HG03558 (cell line): ENCODE measurements around the gene FAM234A.

Source experiments
- ATAC-seq: cut with Tn5 transposase; IDR thresholded peaks from one replicate; pipeline ENCODE4 v1.9.1; 2021; ENCODE audit warnings: moderate number of reproducible peaks; ENCODE audit not compliant: unreplicated experiment; ENCODE audit errors: extremely low read depth

The FAM234A gene

GRCh38 chr16:293043-293775 is 58.6 kb downstream of the FAM234A start:
- no peak for ATAC-seq

DNA sequence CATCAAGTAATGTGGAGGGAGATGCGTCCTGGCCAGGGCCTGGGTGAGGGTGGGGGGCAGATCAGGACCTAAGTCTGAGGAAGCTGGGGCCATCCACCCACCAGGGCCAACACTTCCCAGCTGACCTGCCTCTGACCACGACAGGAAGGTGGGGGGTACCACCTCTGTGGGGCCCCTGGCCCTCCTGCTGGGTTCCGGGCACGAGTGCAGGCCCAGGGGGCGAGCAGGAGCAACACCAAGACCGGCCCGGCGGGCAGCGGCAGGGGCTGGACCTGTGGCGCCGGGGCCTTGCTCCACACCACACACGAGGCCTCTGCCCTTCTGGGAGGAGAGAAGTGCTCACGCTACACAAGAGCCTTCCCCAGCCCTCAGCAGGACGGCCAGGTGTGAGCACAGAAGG is 61.7 kb downstream of the FAM234A start:
- no peak for ATAC-seq

GRCh38 chr16:296806-297510 is 62.3 kb downstream of the FAM234A start:
- ATAC-seq, result no peak

DNA sequence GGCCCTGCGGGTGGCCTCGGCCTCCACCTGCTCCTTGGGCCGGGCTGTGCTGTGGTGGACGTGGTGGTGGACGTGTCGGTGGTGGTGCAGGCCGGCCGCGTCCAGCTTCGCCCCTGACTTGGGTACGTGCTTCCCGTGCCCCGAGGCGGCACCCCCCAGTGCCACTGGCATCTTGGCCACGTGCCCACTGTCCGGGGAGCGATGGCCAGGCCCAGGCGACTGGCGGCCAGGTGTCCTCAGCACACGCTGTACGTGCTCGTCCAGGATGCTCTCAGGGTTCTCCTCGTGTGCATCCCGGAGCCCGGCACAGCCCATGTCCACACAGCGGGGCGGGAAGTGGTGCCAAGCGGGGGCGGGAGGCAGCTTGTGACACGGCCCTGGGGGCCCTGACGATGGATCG is 63.2 kb downstream of the FAM234A start:
- no peak for ATAC-seq

- no peak for ATAC-seq
Observed at GRCh38 chr16:301235-301634, 66.6 kb downstream of the FAM234A start.

GRCh38 chr16:301950-302349 is 67.3 kb downstream of the FAM234A start:
- ATAC-seq, result no peak

DNA sequence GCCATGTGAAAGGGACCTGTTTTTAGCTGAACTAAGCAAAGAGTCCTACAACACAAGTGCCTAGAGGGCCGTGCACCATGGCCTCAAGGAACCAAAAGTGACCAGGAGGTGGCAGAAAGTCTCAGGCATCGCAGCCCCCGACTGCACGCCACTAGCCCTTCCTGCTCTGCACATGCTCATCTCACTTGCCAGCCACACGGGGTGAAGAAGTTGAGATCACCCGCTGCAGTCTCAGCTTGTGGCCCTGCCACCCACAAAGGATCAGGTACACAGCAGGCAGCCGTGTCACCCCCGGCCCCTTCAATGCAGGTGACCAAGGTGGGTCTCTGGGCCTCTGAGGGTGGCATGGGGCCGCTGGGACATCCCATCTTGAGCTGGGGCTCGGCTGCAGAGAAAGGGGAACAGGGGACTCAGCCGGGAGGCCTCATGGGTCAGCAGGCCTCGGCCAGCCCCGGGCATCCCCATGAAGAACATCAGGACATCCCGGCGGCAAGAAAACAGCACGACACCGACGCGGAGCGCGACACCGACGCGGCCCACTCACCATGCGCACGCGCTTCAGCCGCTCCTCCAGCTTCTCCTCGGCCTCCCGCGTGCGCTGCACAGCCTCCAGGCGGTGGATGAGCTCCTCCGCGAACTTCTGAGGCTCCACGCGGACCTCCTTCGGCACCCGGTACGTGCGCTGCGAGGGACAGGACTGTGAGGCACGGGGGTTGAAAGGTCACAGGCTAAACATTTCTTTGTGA is 69.3 kb downstream of the FAM234A start:
- no peak for ATAC-seq

GRCh38 chr16:305916-306626 is 71.5 kb downstream of the FAM234A start:
- ATAC-seq, result no peak

- ATAC-seq, result no peak
Observed at GRCh38 chr16:306911-307370, 72.3 kb downstream of the FAM234A start.

- no peak for ATAC-seq
Observed at GRCh38 chr16:307691-308312, 73.2 kb downstream of the FAM234A start.

- no peak for ATAC-seq
Observed at GRCh38 chr16:309476-309875, 74.9 kb downstream of the FAM234A start.

DNA sequence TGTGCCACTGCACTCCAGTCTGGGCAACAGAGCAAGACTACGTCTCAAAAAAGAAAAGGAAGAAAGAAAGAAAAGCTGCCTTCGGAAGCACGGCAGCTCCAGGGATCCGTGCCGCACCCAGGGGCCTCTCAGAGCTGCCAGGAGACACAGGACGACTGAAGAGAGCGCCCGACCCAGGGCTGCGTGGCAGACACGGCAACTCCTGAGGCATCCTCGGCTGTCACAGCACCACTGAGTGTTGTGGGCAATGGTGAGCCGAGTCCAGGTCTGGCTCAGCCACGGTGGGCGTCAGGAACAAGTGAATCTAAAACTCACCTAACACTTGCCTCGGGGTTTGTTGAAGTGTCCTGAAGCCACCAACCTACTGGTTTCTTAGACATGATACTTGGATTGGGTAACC is 77.1 kb downstream of the FAM234A start:
- ATAC-seq, result no peak

- ATAC-seq, result no peak
Observed at GRCh38 chr16:314351-314750, 79.7 kb downstream of the FAM234A start.

DNA sequence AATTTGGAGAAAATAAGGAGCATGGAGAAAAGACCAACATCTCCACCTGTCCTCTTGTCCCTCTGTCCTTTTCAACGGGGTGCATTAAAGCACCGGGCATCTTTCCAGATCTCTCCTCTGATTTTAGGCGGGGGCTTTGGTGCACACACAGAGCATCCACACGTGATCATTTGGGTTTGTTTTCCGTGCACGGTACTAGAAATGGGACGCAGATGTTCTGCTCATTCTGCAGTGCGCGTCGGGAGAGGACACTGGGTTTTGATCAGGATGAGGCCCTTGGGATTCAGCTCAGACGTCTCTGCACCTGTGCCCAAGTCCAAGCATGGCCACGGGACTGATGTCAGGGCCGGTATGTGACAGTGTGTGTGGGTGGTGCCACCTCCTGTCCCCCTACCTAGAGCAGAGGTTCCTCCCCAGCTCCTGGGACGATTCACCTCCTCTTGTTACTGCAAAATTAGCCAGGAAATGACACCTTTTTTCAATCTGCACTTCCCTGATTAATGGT is 80.2 kb downstream of the FAM234A start:
- ATAC-seq, result no peak
